HG02938 (cell line): Measurements from ENCODE around the gene ELN.
"Not testable (repeated sequence)": the region's sequence is repeated elsewhere in the genome, so short reads cannot be mapped to it uniquely, and the experiment has no call there.

ENCODE experiments used
- ATAC-seq: cut with Tn5 transposase; IDR thresholded peaks from one replicate; pipeline ENCODE4 v1.9.1; 2021; ENCODE audit warnings: mild to moderate bottlenecking, moderate library complexity; ENCODE audit not compliant: unreplicated experiment

ELN gene

GRCh38 chr7:74027683-74028320, at the start of gene ELN:
TSS of gene ELN (plus strand) at chr7:74028173. CDS start at chr7:74028188, 15 bp downstream.
- ATAC-seq: no peak

GRCh38 chr7:73978661-73979563, 49.1 kb upstream of the ELN start:
- ATAC-seq: no peak

GRCh38 chr7:73979656-73980055, 48.3 kb upstream of the ELN start:
- ATAC-seq: not testable (repeated sequence)

- ATAC-seq: no peak
Observed at GRCh38 chr7:73980206-73980605, 47.8 kb upstream of the ELN start.

GRCh38 chr7:73981933-73982332, 46.0 kb upstream of the ELN start:
- no peak for ATAC-seq

- ATAC-seq: no peak
Observed at GRCh38 chr7:73983437-73984164, 44.4 kb upstream of the ELN start.

GRCh38 chr7:73984481-73985205, 43.3 kb upstream of the ELN start:
- ATAC-seq: no peak

GRCh38 chr7:73985737-73986141, 42.2 kb upstream of the ELN start:
- ATAC-seq: no peak

GRCh38 chr7:73986158-73986631, 41.8 kb upstream of the ELN start:
- ATAC-seq: no peak

- ATAC-seq: no peak
Observed at GRCh38 chr7:73987298-73987697, 40.7 kb upstream of the ELN start.

GRCh38 chr7:73988197-73988596, 39.8 kb upstream of the ELN start:
- ATAC-seq: no peak

- ATAC-seq: no peak
Observed at GRCh38 chr7:73991522-73992100, 36.4 kb upstream of the ELN start.

GRCh38 chr7:73992101-73992562, 35.8 kb upstream of the ELN start:
- no peak for ATAC-seq

GRCh38 chr7:73994023-73994422, 34.0 kb upstream of the ELN start:
- ATAC-seq: no peak

- no peak for ATAC-seq
Observed at GRCh38 chr7:73994761-73995160, 33.2 kb upstream of the ELN start.

GRCh38 chr7:73995330-73995729, 32.6 kb upstream of the ELN start:
- no peak for ATAC-seq

- no peak for ATAC-seq
Observed at GRCh38 chr7:73995821-73996511, 32.0 kb upstream of the ELN start.

GRCh38 chr7:73997056-73997455, 30.9 kb upstream of the ELN start:
- ATAC-seq: no peak

GRCh38 chr7:73999664-74000435, 28.1 kb upstream of the ELN start:
- no peak for ATAC-seq
